AG04450 (cell line): Measurements from ENCODE around the gene ST8SIA5. TPM values are rescaled to one million over a fixed set of nuclear protein-coding genes. Genes with fewer than 3 reads are reported as not detected.

ENCODE experiments used
- CTCF ChIA-PET: fragments of 300-600, 350-600 bp; formaldehyde crosslinking; extraction: SDS; loops from one replicate; lab custom pipeline; 2022; ENCODE audit warnings: antibody characterized with exemption, inconsistent platforms; lab: Charles Lee
- POLR2A ChIA-PET: fragments of 350-600 bp; formaldehyde crosslinking; extraction: SDS; loops from one replicate; lab custom pipeline; 2021; ENCODE audit warnings: antibody characterized with exemption, inconsistent platforms; lab: Yijun Ruan, JAX
- DNase-seq: peaks from one replicate; pipeline ENCODE4 v3.0.0-alpha.2; 2011; ENCODE audit warnings: low read depth, low spot score
- H3K27ac ChIP-seq: one replicate; pipeline ENCODE4 v1.5.1; 2012; ENCODE audit warnings: low read depth, low read length, control low read depth
- H3K27me3 ChIP-seq: one replicate; pipeline ENCODE4 v1.6.0; 2012; ENCODE audit warnings: low read length; ENCODE audit not compliant: control insufficient read depth, insufficient read depth
- H3K4me3 ChIP-seq: 2 replicates; pipeline ENCODE4 v1.5.1; 2011; ENCODE audit warnings: mild to moderate bottlenecking, low read depth, low read length, control low read depth
- H3K9me3 ChIP-seq: 2 replicates; pipeline ENCODE4 v1.5.1; 2012; ENCODE audit warnings: low read length; ENCODE audit not compliant: control insufficient read depth, insufficient read depth
- CTCF ChIP-seq: IDR thresholded peaks from 2 replicates; pipeline ENCODE4 v1.5.1; 2011; ENCODE audit warnings: low read depth, low read length, control low read depth, inconsistent platforms
- polyA plus RNA-seq: library from polyadenylated mRNA; depleted of rRNA; stranded (reverse); fragments of >200 nt; gene quantifications from 2 replicates; pipeline ENCODE4 v1.2.3, GENCODE V29; 2011

The ST8SIA5 gene
- polyA plus RNA-seq, 1 experiment, result not detected

- no peak for TF ChIP-seq CTCF
- DNase-seq, result no peak
- Histone ChIP-seq H3K27ac (no peak overlapping the region), H3K27me3 (peaks cover 2% of the 10 kb centered on the region), H3K4me3 (no peak overlapping the region), H3K9me3 (no peaks in the 10 kb centered on the region)
- POLR2A ChIA-PET, result no interaction called here
- CTCF ChIA-PET, result interaction anchor here (0.7 to 5.9 kb wide), 5 partner anchors 129 to 534 kb away, joined by 3 to 117 read pairs (median 11); a partner anchor contains a TSS
These were observed 95.7 kb downstream of the ST8SIA5 start for GRCh38 chr18:46660957-46661749.

- no peak for TF ChIP-seq CTCF
- Histone ChIP-seq H3K27me3 (peaks cover 2% of the 10 kb centered on the region), H3K4me3 (no peak overlapping the region), H3K9me3 (no peaks in the 10 kb centered on the region), H3K27ac (no peak overlapping the region)
- ChIA-PET POLR2A (no interaction called here), CTCF (interaction anchor here (2.6 to 5.9 kb wide), 4 partner anchors 379 to 511 kb away, joined by 7 to 117 read pairs (median 108); a partner anchor contains a TSS)
- no peak for DNase-seq
These were observed 97.4 kb downstream of the ST8SIA5 start for GRCh38 chr18:46659484-46659883.

GRCh38 chr18:46657115-46657955 is 99.5 kb downstream of the ST8SIA5 start, which contains the start of gene LOXHD1:
Gene LOXHD1, minus strand, starts transcription at chr18:46657220. Its CDS starts 187 bp downstream, at chr18:46657033.
- POLR2A ChIA-PET, result interaction anchor here (0.7 to 1.0 kb wide), 2 partner anchors 15 to 484 kb away, joined by 3 read pairs; a partner anchor contains a TSS
- CTCF ChIA-PET, result interaction anchor here (0.6 to 5.9 kb wide), 53 partner anchors 8 to 992 kb away, joined by 3 to 117 read pairs (median 4); partner anchors contain the start of gene ATP5F1A
- Histone ChIP-seq H3K9me3 (no peaks in the 10 kb centered on the region), H3K27me3 (peaks cover 2% of the 10 kb centered on the region), H3K27ac (no peak within 1 kb of the TSS), H3K4me3 (no peak within 1 kb of the TSS)
- DNase-seq, result no peak
- TF ChIP-seq CTCF, result no peak

- POLR2A ChIA-PET, result no interaction called here
- CTCF ChIA-PET, result interaction anchor here (1.6 to 5.9 kb wide), 5 partner anchors 10 to 508 kb away, joined by 3 to 117 read pairs (median 101); a partner anchor contains a TSS
- Histone ChIP-seq H3K4me3 (no peak overlapping the region), H3K9me3 (no peaks in the 10 kb centered on the region), H3K27me3 (peaks cover 4% of the 10 kb centered on the region), H3K27ac (no peak overlapping the region)
- DNase-seq, result no peak
- no peak for TF ChIP-seq CTCF
These were observed 100.3 kb downstream of the ST8SIA5 start for GRCh38 chr18:46656326-46657114.
